HG03196 (cell line): ENCODE measurements around the gene TMEM164.

ENCODE experiments used
- ATAC-seq: cut with Tn5 transposase; IDR thresholded peaks from one replicate; pipeline ENCODE4 v1.9.1; 2021; ENCODE audit not compliant: unreplicated experiment

Gene TMEM164

DNA sequence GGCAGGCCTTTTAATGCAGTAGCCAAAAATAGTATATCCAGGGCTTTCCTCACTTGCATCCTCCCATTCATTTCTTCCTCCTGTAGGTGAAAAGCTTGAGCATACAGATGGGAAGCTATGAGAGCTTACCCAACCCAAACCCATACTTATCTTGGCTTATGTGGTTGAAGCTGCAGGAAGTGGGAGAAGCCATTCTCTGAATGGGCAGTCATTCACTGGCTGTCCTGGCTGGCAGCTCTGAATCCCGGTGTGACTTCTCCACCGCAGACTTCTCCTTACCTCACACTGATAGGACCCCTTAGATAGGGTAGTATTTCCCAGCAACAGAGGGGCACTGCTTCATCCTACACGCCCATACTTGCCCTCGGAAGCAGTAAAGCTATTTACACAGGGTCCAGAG lies 189.6 kb downstream of the TMEM164 start:
- no peak for ATAC-seq

DNA sequence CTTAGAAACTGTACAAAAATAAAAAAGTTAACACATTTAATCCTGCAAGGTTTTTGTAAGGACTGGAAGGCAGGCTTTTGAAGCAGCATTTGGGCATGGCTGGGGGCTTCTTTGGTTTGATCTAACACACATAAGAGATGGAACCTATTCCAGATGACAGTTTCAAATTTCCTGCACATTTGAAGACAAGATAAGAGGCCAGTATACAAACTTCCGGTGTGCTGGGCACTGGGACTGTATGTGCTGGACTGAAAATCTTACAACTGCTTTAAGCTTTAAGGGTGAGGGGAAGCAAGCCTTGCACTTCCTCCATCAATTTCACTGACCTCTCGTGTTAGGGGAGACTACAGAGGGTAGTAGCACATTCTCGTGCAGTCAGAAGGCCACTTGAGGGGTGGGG lies 192.1 kb downstream of the TMEM164 start:
- no peak for ATAC-seq

DNA sequence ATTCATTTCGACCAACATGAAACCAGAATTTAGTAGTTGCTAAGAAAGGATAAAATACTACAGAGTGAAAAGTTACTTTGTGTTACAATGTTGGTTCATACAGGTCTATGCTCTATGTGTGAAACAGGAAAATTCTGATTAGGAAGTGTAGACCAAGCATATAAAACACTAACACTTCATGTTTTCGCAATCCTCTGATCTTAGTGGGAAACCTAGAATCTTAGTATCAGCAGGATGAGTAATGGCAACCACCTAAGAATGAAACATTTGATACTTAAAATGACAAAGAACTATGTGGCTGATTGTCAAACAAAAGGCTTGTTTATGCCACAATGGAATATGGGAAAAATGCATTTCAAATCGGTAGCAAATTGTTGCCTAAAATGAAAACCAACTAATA lies 198.9 kb downstream of the TMEM164 start:
- ATAC-seq: no peak

DNA sequence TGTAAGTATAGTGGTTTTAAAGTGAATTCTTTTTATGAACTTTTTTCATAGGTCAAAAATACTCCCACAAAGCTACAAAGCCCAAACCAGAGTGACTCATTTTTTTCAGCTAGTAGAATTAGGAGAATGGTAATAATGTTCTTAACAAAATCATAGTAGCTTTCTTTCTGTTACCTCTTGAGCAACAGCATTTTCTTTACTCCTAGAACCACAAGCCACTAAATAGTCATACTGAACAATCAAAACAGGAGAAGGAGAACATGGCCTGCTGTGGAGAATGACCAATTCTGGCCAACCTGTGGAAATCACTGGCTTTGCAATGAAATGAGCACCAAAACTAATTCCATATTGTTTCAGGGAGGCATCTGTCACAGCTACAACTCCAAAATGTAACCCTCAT lies 202.1 kb downstream of the TMEM164 start:
- no peak for ATAC-seq

DNA sequence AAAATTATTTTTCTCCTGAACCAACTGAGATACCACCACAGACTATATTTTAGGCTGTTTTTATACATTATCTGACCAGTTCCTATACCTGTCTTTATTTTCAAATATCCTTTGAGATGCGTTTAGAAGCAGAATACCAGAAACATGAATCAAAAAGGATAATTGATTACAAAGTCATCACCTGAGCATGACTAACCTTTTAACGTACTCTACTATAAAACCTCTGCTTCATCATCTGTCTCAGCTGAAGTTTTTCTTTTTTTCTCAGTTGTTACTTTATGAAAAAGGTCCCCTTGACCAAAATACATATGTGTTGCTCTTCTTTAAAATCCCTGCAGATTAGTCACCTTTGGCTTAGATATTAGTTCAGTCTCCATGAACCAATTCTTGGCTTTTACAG lies 205.2 kb downstream of the TMEM164 start:
- ATAC-seq: no peak

DNA sequence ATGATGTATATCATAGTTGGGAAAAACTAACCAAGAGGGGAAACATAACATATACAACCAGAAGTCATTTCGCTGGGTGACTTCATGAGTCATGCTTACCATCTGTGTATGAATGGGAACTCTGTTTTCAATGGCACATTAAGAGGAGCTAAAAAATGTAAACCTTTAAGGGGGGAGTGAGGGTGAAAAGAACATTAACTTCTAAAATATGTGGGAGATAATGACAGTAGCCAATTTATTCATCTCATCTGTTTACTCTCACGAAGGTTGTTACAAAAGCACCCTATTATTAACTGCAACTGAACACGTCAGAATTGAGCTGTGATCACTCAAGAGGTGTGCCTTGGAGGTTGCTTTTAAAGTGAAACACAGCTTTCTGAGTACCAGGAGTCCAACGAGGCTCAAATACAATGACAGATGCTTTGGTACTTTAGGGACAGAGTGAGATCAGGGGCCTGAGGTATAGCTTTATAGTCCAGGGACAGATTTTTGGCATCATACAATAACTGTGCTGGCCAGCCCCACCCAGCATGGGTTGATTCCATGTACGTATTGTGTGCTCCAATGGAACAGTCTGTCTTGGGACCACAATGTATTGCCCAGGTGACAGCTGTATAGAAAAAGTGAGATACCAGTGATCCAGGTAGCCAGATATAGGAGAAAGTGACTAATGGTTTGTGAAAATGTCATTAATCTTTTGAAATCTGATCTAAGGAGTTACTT lies 207.7 kb downstream of the TMEM164 start:
- ATAC-seq: no peak

DNA sequence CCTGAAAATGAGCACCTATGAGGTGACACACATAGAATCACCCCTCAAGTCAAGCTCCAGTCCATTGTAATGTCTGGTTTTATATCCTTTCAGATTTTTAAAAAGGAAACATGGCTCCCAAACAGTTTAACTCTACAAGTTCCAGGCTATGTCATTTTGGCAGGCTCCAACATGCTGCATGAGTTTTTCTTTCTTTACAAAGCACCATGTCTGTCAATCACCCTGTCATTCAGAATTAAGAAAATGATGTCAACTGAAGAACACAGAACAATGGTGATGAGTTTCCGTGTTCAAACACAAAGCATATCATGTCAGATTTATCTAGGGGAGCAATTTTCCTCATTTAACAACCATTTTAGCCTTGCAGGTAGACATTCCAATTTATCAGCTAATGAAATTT lies 208.4 kb downstream of the TMEM164 start:
- ATAC-seq: no peak

DNA sequence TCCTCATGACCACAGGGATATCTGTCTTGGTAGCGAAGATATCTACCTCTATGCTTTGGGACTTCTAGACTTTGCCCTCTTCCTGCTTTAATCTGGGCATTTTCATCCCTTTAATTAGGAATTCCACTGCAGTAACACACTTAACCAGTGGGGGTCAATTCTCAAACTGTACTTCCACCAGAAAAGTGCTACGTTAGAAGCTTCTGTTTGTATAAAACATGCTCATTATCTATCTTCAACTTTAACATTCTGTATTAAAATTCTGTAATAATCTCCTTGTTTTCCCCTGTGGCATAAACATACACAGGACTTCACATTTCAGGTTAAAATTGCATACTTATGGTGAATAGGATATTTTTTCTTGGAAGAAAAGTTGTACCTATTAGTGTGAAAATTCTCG lies 209.4 kb downstream of the TMEM164 start:
- ATAC-seq: no peak

DNA sequence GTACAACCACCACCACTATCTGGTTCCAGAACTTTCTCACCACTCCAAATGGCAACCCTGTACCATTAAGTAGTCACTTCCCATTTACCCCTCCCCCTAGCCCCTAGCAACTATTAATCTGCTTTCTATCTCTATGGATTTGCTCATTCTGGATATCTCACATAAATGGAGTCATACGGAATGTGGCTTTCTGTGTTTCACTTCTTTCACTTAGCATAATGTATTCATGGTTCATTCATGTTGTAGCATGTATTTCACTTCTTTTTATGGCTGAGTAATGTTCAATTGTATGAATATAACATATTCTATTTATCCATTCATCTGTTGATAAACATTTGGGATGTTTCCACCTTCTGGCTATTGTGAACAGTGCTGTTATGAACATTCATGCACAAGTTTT lies 210.3 kb downstream of the TMEM164 start:
- ATAC-seq: no peak

DNA sequence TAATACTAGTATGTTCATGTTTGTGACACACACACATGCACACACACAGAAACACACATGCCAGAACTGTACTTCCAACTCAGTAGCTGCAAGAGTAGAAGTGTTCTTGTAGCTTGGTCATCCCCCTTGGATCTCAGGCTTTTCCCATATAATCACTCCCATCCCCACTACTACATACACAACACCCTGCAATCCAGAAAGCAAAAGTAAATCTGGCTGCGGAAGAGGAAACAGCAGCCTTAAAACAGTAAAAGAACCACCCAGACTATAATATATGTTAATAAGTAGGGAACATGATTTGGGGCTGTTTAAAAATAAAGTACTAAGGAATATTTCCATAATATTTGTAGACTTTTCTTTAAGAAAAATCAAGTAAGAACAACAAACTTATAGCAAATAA lies 211.8 kb downstream of the TMEM164 start:
- no peak for ATAC-seq

DNA sequence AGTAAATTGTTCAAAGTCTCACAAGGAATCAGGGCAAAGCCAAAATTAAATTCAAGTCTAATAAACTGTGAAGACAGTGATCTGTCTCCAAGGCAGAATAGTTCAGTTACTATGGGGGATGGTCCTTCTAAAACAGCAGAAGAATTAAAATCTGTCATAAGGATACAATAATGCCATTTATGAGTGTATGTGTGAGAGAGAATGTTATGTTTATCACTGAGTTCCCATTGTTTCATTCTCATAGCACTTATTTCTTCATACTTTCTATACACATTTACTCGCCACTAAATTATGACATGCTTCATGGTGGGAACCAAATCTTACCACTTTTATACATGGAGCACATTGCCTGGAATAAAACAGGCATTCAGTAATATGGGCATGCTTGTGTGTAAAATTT lies 212.5 kb downstream of the TMEM164 start:
- no peak for ATAC-seq

DNA sequence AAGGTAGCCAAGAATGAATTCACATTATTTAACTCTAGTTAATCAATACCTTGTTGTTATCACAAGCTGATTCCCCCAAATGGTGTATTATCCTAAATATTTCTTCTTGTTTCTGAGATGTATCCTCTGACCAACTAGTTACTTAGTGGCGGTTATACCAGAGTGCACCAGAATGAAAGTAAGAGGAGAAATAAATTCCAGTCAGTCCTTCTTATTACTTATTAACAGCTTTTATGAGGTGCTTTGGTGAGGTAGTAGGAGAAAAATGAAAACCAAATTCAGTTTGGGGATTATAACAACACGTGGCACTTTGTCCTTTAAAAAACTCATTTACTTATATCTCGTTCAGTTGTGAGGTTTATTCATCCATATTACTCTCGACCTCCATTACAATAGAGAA lies 213.1 kb downstream of the TMEM164 start:
- ATAC-seq: no peak

DNA sequence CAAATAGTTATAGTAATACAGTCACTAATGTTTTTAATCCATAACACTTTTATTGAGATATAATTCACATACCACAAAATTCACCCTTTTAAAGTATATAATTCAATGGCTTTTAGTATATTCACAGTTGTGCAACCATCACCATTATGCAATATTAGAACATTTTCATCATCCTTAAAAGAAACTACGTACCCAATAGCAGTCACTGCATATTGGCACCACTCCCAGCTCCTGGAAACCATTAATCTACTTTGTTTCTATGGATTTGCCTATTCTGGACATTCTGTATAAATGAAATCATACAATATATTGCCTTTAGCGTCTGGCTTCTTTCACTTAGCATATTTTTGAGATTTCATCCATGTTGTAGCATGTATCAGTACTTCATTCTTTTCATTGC lies 215.7 kb downstream of the TMEM164 start:
- ATAC-seq: no peak

DNA sequence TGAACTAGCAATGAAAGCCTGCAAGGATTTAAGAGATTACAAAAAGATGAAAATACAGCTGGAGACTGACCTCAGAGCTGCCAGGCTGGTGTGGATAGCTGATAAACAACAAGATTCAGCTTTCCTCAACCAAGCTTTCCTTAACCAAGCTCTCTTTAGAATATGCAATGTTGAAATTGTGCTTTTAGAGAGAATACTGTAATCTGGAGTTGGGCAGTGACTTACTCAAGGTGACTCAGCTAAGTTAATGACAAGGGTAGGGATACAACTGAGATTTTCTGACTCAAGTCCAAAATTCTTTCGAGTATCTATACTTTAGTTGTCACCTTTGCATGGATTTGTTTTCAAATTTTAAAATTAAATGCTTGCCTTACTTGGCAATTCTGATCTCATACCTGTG lies 217.0 kb downstream of the TMEM164 start:
- ATAC-seq: no peak

DNA sequence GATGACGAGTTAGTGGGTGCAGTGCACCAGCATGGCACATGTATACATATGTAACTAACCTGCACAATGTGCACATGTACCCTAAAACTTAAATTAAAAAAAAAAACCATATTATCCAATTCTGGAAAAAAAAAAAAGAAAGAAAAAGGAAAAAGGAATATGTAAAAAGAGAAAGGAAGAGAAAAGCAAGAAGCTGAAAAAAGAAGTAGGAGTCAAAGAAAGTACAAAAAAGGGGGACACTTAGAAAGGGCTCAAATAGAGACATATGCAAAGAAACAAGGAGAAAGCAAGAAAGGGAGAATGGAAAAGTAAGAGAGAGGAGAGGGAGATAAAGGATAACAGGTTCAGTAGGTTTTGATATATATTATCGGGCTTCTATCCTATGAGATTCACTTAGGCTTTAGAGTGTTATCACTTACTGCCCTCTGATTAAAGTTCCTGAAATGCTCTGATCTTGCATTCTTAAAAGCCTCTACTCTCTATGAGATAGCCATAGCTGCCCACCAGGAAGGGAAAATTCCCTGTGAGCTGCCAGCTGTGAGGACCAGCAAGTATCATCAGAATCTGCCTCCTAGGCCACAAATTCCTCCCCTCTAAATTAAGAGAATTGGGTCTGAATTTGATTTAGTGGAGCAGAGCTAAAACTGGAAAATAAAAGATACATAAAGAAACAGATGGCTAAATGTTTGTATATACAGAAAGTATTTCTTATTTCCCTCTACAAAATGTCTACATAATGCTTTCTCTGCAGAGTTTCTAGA lies 219.8 kb downstream of the TMEM164 start:
- no peak for ATAC-seq

DNA sequence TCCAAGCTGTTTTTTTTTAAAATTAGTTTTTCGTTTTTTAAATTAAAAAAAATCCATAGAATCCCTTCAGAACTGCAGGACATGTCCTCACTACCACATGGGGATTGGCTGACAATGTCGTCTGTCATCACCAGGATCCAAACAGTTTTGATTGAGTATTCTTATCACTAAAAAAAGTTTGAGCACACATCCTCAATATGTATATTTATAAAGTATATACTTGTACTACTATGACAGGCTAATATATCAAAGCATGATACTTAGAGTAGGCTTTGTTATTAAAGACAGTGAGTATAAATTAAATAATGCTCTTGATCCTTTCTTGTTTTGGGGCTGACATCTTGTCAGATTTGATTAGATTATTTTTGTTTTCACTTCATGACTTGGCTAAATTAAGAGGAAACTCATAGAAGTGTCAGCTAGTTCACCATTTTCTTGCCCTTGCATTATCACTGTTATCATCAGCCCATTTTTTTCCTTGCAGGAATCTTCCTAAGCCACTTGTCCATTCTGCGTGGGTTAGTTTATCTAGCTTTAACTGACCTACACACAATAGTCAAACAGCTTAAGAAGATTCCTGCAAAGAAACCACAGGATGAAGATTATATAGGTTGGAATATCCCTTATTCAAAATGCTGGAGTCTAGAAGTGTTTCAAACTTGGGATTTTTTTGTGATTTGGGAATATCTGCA lies 222.2 kb downstream of the TMEM164 start:
- no peak for ATAC-seq

DNA sequence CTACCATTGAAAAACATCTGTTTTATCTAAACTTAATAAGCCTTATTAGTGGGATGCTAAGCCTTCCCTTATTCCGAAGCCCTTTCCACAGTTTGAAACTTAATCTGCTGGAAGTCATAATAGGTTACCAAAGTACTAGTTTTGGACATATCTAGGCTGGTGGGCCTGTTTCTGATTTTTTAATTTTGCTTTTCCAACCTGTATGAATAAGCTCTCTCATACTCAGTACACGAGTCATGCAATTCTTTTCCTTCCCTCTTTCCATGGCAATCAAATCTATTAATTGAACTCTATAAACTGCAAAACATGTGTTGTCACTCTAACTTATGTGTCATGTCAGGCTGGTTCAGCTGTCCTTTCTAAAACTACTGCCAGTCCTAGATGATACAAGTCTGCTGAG lies 224.0 kb downstream of the TMEM164 start:
- no peak for ATAC-seq
